GM21576 (cell line): ENCODE results near the gene UBAP1L.
"Not testable (repeated sequence)": the region's sequence is repeated elsewhere in the genome, so short reads cannot be mapped to it uniquely, and the experiment has no call there.

Experiments
- ATAC-seq: cut with Tn5 transposase; IDR thresholded peaks from one replicate; pipeline ENCODE4 v1.9.1; 2021; ENCODE audit warnings: mild to moderate bottlenecking, moderate library complexity; ENCODE audit not compliant: unreplicated experiment

UBAP1L gene

DNA sequence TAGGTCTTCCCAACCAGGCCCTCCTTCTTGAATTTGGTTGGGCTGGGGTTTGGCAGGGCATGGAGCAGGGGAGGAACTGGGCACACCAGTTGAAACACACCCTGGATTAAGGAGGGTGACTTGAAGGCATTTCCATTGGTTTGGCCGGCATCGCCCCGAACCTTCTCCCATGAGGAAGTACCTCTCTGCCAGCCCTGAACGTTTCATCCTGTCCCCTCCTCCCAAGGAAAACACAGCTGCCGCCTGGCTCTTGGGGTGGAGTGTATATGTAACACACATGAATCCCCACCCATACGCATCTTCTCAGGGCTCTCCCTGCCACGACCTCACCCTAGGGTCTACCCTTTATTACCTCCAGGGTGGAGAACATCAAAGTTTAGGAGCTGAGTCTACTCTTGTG lies 14.6 kb downstream of the UBAP1L start:
- no peak for ATAC-seq

DNA sequence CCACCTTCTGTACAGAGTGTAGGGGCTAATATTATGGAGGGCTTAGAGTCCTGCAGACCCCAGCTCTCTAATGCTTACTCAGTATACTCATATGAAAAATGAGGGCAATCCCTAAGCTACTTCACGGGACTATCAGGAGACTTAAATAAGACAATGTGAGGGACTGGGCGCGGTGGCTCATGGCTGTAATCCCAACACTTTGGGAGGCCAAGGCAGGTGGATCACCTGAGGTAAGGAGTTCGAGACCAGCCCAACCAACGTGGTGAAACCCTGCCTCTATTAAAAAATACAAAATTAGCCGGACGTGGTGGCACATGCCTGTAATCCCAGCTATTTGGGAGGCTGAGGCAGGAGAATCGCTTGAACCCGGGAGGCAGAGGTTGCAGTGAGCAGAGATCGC lies 15.2 kb downstream of the UBAP1L start:
- ATAC-seq: not testable (repeated sequence)

DNA sequence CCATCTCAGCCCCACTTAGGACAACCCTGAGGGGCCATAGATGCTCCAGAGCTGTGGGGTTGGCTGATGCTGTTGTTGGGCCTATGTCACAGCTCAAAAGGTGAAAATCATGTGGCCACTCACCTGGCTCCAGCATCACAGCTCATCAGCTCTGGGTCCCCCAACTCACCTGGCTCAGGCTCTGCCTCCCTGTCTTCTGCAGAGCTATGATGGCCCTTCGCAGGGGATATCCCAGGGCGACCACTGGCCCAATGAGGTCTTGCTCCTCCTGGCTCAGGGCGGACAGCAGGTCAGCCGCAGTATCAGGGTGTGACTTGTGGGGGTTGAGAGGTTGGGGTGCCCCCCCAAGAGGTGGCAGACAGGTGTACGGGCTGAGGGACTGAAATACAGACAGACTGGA lies 15.7 kb downstream of the UBAP1L start:
- no peak for ATAC-seq

DNA sequence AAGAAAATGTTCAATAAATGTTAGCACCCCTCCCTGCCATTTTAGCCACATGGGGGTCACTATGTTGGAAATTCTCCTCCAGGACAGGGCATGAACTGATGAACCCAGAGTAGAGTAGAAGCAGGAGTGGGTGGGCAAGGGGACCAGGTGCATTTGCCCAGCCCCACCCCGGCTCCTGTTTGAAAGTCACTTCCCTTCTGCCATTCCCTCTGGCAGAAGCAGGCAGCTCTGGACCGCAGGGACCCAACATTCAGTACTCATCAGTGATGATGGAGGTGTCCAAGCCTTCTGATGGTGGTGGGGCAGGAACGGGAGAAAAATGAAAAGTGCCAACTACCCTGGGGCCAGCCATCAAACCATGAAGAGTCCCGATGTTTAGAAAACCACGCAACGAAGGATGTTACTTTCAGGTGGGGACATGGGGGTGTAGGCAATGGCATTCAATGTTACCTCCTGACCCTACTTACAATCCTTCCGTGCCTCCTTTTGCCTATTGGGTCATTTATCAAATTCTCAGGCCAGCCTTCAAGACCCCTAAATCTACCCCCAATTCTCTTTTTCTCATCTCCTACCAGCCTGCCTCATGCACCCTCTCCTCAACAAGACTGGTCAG lies 17.2 kb downstream of the UBAP1L start:
- no peak for ATAC-seq

DNA sequence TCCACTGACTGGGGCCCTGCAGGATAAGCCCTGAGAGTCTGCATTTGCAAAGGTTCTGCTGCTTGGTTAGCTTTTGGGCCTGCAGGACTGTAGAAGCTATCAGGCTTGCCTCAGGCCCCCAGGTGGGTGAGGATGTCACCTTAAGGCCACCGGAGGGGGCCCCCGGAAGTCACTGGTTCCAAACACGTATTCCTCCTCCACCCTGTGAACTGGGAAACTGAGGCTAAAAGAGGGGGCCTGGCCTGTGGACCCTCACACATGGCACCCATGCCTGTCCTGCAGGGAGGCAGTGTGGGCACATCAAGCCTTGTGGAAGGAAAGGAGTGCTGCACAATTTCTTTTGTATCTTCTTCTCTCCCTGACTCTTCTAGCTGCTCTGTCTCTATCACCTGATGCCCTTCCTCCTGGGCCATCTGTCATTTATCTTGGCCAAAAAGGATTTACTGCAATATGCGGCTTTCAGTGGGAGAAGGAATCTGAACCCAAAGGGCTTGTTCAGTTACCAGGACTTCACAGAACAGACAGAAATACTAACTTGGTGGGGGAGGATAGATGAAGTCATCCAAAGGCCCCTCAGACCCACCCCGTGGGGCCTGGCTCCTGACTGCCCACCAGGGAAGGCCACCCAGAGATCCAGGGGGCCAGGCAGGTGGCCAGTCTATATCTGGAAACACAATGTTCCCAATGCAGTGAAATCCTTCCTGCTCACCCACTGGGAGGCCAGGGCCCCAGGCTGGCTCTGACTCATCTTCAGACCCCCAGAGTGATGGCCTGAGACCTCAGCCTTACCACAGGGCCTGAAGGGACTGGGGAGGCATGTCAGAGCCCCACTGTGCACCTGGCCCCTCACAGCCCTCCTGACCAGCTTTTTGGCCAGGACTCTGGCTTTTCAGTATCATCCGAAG lies 18.3 kb downstream of the UBAP1L start:
- ATAC-seq: no peak

DNA sequence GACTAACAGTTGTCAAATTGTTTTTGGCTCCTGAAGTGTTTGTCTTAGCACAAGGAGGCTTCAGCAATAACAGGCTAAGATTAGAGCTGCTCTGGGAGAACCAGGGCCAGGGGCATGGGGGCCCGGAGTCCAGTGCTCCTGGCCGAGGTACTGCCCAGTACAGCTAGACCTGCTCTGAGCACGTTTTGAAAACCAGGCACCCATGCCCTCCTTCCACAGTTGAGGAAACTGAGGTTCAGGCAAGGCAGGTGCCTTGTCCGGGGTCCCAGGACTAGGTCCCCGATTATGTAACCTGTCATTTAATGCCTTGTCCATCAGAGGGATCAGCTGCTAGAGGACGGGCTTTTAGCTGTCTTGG lies 19.3 kb downstream of the UBAP1L start:
- no peak for ATAC-seq

DNA sequence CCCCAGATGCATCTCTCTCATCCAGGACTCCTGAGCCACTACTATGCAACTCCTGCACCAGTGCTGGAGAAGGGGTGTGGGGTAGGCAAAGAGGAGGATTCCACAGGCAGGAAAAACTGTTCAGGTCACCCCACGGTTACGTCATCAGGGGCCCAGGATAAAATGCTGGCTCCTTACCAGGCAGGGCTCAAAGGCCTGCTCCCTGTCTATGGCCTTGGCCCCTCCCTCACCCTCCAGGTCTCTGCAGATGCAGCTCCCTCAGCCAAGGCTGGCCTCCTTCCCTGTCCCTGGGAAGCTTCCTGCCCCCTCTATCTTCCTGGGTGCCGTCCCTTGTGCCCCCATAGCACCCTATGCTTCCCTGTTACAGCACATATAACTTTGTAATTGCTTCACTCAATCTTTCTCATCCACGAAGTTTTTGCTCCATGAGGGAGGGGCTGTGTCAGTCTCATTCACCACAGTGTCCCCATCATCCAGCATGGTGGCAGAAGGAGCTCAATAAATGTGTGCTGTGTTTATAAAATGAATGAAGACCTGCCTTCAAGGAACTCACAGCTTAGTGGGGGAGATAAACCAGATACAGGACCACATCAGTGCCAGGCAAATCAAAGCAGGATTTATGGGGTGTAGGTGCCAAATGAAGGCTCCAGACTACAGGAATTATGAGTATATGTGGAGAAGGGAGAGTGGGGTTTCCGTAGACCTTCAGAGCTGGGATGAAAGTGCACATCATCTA lies 19.8 kb downstream of the UBAP1L start:
- ATAC-seq: no peak

DNA sequence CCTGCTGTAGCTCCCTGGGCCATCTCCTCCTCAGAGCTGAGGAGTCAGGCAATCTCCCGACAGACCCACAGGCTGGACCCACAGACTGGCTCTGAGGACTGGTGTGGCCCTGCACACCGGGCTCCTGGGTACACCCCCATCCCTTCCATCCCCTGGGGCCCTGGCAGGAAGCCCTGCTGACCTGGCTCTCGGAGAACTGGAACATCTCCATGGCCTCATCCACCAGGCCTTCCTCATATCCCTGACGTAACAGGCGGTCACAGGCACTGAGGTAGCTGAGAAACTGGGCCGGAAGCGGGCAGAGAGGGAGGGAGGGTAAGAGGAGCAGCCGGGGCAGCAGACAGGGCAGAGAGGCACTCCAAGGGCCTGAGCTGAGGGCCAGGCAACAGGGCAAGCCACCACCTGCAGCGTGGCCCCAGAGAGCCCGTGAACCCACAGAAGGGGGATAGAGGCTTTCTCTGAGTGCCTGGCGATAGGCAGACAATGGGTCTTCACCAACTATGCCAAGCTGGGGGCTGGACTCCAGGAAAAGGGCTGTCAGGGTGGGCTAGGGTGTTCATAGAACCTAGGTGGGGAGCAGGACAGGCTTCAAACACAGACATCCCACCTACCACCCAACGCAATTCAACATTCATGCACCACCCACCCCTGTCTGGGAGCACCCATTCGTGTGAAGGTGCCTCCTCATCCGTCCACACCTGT lies 20.6 kb downstream of the UBAP1L start:
- no peak for ATAC-seq

DNA sequence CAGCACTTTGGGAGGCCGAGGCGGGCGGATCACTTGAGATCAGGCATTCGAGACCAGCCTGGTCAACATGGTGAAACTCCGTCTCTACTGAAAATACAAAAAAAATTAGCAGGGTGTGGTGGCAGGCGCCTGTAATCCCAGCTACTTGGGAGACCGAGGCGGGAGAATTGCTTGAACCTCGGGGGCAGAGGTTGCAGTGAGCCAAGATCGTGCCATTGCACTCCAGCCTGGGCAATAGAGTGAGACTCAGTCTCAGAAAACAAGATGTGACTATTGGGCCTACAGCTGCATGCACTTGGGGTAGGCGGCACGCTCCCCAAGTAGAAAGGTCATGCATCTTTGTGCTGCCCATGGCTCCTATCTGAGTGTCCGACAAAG lies 21.2 kb downstream of the UBAP1L start:
- not testable (repeated sequence) for ATAC-seq

DNA sequence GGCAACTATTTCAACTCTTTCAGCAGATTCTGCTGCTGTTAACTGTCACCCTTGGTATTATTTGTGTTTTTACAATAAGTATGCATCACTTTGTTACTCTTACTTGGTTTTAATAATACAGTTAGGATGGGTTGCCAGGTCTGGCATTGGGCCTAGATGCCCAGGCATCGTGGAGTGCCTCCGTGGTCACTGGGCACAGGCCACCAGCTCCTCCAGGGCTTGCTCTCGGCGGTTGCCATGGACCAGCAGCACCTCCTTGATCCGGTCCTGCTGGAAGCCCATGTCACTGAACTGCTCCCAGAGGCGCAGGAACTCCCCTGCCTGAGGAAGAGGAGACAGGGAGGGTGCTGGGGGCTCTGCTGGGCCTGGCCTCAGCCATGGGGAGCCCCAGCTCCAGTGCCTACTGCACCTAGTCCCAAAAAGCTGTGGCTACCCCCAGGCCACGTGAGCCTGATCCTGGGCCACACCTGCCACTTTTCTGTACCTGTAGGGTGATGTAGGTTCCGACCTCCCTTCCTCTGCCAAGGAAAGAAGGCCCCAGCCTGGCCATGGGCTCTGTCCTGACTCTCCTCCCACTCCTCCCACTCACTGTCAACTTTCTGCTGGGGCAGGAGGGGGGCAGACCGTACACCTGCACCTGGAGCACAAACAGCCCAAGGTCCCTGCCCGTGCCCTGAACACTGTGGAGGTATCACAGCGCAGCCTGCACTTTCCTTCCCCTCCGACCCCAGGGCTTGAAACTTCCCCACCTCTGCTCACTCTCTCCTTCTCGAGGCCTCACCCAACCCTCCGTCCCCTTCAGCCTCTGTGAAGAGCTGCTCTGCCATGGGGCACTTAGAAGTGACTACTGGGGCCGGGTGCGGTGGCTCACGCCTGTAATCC lies 21.8 kb downstream of the UBAP1L start:
- no peak for ATAC-seq

DNA sequence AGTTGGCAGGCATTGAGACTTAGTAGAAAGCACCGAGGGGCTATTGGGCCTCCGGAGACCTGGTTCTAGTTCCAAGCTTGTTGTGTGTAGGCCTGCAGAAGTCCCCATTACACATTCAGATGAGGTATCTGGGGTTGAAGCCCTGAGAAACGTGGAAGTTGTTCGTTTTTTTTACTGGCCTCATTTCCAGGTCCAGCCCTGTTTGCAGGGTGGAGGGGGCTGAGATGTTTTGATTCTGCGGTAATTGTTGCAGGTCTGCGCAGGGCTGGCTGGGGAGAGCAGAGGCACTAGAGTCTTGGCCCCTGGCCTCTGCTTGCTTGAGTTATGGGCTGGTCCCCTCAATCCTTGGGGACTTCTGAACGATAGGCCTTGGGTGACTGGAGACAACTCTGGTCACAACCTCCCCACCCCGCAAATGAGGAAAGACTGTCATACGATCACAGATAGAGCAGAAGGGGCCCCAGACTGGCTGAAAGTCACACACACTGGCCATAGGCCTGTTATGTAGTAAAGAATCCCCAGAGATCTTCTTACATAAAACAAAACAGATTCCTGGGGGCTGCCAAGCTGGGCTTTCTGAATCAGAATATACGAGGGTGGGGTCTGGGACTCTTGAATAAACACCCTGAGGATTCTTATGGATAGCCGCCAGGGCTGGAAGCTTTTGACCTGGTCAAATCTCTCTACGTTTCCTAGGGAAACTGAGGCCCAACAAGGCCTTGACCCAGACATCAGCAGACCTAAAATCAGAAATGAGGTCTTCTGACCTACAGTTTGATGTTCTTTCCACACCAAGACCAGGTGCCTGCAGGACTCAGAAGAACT lies 22.8 kb downstream of the UBAP1L start:
- no peak for ATAC-seq

DNA sequence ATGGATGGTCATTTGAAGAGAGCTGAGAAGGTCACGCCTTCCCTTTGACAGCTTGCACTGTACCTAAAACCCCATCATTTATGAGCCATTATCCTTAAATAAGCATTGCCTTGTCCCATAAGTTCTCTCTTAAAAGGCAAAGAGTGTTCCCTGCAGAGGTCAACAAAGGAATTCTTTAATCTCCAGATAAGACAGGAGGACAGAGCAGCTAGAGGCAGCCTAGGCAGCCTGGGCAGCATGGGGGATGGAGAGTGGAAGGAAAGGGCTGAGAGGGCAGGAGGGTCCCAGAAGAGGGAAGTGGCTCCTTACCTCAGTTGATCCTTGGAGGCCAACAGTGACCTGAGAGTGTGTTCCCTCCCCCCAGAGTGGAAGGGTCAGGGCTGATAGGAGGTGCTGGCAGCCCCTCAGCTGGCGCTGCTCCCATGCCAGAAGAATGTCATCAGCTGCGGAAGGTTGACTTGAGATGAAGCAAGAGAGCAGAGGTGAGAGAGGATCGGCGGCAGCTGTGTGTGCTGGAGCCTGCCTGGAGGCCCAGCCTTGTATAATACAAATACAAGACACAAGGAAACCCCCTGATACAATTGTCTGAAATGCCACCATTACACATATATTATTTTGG lies 25.7 kb downstream of the UBAP1L start:
- no peak for ATAC-seq

DNA sequence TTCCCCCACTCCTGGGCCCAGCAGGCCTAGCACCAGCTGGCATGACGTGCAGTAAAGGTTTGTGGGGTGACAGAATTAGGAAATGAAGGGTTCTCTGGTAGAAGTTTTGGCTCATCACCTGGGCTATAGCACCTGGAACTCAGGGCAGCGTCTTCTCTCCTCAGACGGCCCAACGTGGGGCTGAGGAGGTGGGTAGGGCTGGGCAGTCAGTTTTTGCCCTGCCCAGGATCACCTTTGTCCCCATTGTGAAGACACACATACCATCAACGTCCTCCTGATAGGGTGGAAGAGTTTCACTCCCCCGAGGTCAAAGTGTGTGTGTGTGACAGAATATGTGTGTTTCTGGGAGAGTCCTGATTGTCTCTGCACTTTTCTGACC lies 26.4 kb downstream of the UBAP1L start:
- ATAC-seq: no peak

DNA sequence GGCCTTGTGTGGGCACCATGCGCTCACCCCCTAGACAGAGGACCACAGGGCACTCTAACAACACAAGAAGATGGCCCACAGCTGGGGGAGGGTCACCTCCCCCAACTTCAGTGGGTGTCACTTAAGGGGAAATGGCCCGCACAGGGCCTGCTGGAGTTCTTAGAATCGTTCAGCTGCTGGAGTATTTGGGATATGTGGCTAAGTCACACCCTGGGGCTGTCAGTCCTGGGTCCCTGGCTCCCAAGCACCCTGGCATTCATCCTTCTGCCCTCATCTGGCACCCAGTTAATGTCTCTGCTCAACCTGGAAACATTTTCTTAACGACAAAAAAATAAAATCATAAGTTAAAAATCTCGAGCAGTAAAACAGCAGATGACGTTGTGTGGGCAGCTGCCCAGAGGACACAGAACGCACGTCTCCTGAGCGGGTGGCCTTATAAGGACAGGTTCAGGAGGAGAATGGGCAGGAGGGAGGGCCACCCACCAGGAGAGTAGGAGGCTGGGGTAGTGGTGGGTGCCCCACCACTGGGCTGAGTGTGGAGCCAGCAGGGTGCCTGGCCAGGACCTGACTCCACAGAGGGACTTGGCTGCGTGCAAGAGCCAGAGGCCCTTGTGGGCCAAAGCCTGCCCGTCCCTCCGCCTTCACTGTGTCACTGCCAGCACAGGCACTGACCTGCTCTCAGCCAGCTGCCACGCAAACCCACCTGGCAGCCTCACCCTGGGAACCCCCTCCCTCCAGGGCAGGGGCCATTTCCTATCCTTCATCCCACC lies 26.9 kb downstream of the UBAP1L start:
- no peak for ATAC-seq

DNA sequence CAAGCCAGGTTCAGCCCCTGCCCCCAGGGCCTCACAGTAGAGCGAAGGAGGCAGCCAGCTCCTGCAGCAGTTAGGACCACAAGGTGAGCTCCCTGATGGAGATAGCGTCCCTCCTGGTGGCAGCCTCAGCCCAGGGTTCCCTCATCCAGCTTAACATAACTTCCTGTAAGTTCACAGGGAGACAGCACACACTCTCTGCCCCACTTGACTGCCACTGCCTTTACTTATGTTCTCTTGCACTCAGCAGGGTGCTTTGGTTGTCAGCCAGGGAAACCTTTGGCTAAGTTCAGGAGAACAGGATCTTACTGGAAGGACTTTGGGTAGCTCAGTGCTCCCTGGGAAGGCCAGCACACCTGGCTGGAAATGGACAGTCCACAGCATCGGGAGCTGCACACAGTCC lies 27.6 kb downstream of the UBAP1L start:
- no peak for ATAC-seq

DNA sequence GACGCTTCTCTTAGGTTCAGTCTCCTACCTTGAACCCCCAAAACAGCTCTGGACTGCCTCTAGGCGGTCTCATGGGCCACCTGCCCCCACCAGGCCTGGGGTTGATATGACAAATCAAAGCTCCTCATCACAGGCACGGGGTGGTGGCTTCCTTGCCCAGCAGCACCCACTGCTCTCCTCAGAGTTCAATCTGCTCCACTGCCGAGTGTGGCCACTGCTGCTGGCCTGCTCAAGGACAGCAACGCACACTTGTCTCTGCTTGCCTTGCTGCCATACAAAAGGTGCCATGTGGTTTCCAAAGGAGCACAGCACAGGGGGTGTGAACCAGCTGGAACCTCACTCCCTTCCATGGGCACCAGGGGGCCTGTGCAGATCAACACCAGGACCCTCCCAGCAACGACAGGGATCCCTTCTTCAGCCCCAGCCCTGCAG lies 28.3 kb downstream of the UBAP1L start:
- ATAC-seq: no peak

DNA sequence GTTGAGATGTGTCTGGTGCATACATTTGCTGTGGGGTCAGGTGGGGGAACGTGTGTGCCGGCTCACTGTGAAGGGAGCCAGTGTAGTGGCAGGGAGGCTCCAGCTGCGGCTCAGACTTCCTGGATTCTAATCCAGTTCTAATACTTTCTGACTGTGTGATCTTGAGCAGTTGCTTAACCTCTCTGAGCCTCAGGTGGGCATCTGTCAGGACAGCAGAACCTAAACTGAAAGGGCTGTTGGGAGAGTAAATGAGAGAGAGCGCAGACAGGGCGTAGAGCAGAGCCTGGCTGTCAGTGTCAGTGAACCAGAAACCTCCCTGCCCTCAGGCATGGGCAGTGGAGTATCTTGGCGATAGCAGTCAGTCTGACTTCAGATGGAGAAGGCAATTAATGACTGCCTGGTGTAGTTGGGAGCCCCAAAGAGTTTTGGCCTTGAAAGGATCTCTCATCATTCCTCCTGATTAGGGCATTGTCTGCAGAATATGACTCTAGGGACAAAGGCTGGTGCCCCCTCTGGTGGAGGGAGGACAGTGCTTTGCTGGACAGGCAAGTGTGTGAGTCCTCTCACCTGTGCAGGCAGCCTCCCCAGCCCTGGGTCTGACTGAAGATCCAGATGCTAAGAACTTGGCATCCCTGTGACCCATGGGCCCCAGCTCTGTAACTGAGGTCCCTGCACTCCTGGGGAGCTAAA lies 28.9 kb downstream of the UBAP1L start:
- no peak for ATAC-seq
